ENCODE results near the gene HPCAL1.

Gene HPCAL1

GRCh38 chr2:10331027-10331701 is 28.5 kb downstream of the HPCAL1 start:
- Histone ChIP-seq H3K4me3 (no peak overlapping the region), H3K27me3 (ENCODE audit: low read depth) (no peaks in the 10 kb centered on the region), H3K36me3 (replicated peaks) (no peaks in the 10 kb centered on the region), H3K4me1 (no peaks in the 10 kb centered on the region), H3K9me3 (no peaks in the 10 kb centered on the region; the same call in 1 of the 2 replicates)
- in situ Hi-C loops (cut with MboI; ENCODE audit: low sequenced_read_pairs), result no loop called here
- DNase-seq (ENCODE audit: low spot score in 2 of 2), result no peak

- Histone ChIP-seq H3K27me3 (ENCODE audit: low read depth) (no peaks in the 10 kb centered on the region), H3K36me3 (replicated peaks) (no peaks in the 10 kb centered on the region), H3K4me3 (no peak overlapping the region), H3K4me1 (no peaks in the 10 kb centered on the region), H3K9me3 (no peaks in the 10 kb centered on the region; the same call in 1 of the 2 replicates)
- in situ Hi-C loops (cut with MboI; ENCODE audit: low sequenced_read_pairs), result no loop called here
- no peak for DNase-seq (ENCODE audit: low spot score in 2 of 2)
Measured at GRCh38 chr2:10331702-10332401, 29.1 kb downstream of the HPCAL1 start.

GRCh38 chr2:10332402-10333246 is 29.9 kb downstream of the HPCAL1 start:
- no peak for DNase-seq (ENCODE audit: low spot score in 2 of 2)
- in situ Hi-C loops (cut with MboI; ENCODE audit: low sequenced_read_pairs), result no loop called here
- Histone ChIP-seq H3K4me3 (no peak overlapping the region), H3K36me3 (replicated peaks) (no peaks in the 10 kb centered on the region), H3K9me3 (no peaks in the 10 kb centered on the region; the same call in 1 of the 2 replicates), H3K27me3 (ENCODE audit: low read depth) (no peaks in the 10 kb centered on the region), H3K4me1 (no peaks in the 10 kb centered on the region)

GRCh38 chr2:10333247-10333613 is 30.5 kb downstream of the HPCAL1 start:
- H3K27me3 ChIP-seq (ENCODE audit: low read depth), result no peaks in the 10 kb centered on the region
- no peak for DNase-seq (ENCODE audit: low spot score in 2 of 2)
- H3K9me3 ChIP-seq, result no peaks in the 10 kb centered on the region; the same call in 1 of the 2 replicates
- no peaks in the 10 kb centered on the region for H3K36me3 ChIP-seq (replicated peaks)
- no peak overlapping the region for H3K4me3 ChIP-seq
- in situ Hi-C loops (cut with MboI; ENCODE audit: low sequenced_read_pairs), result no loop called here
- H3K4me1 ChIP-seq, result no peaks in the 10 kb centered on the region

GRCh38 chr2:10333966-10334365 is 31.3 kb downstream of the HPCAL1 start:
- H3K9me3 ChIP-seq, result no peaks in the 10 kb centered on the region; the same call in 1 of the 2 replicates
- H3K27me3 ChIP-seq (ENCODE audit: low read depth), result no peaks in the 10 kb centered on the region
- no peaks in the 10 kb centered on the region for H3K4me1 ChIP-seq
- in situ Hi-C loops (cut with MboI; ENCODE audit: low sequenced_read_pairs), result no loop called here
- DNase-seq (ENCODE audit: low spot score in 2 of 2), result no peak
- H3K4me3 ChIP-seq, result no peak overlapping the region
- H3K36me3 ChIP-seq (replicated peaks), result no peaks in the 10 kb centered on the region

GRCh38 chr2:10335046-10335840 is 32.5 kb downstream of the HPCAL1 start:
- H3K27me3 ChIP-seq (ENCODE audit: low read depth), result no peaks in the 10 kb centered on the region
- no peaks in the 10 kb centered on the region for H3K36me3 ChIP-seq (replicated peaks)
- H3K9me3 ChIP-seq, result no peaks in the 10 kb centered on the region; the same call in 1 of the 2 replicates
- in situ Hi-C loops (cut with MboI; ENCODE audit: low sequenced_read_pairs), result no loop called here
- no peak overlapping the region for H3K4me3 ChIP-seq
- no peaks in the 10 kb centered on the region for H3K4me1 ChIP-seq
- DNase-seq (ENCODE audit: low spot score in 2 of 2), result no peak

GRCh38 chr2:10336283-10336682 is 33.6 kb downstream of the HPCAL1 start:
- in situ Hi-C loops (cut with MboI; ENCODE audit: low sequenced_read_pairs), result no loop called here
- no peak overlapping the region for H3K4me3 ChIP-seq

GRCh38 chr2:10337449-10338269 is 35.0 kb downstream of the HPCAL1 start:
- no peaks in the 10 kb centered on the region for H3K4me1 ChIP-seq
- no peaks in the 10 kb centered on the region; the same call in 1 of the 2 replicates for H3K9me3 ChIP-seq
- no peak overlapping the region for H3K4me3 ChIP-seq
- no peak for DNase-seq (ENCODE audit: low spot score in 2 of 2)
- H3K27me3 ChIP-seq (ENCODE audit: low read depth), result no peaks in the 10 kb centered on the region
- in situ Hi-C loops (cut with MboI; ENCODE audit: low sequenced_read_pairs), result no loop called here
- H3K36me3 ChIP-seq (replicated peaks), result no peaks in the 10 kb centered on the region

More at GRCh38 chr2:10336283-10336682, 33.6 kb downstream of the HPCAL1 start:
- H3K9me3 ChIP-seq, result no peaks in the 10 kb centered on the region; the same call in 1 of the 2 replicates
- no peaks in the 10 kb centered on the region for H3K27me3 ChIP-seq (ENCODE audit: low read depth)
- DNase-seq (ENCODE audit: low spot score in 2 of 2), result no peak
- no peaks in the 10 kb centered on the region for H3K4me1 ChIP-seq
- no peaks in the 10 kb centered on the region for H3K36me3 ChIP-seq (replicated peaks)

- no peak for DNase-seq (ENCODE audit: low spot score in 2 of 2)
- Histone ChIP-seq H3K4me1 (no peaks in the 10 kb centered on the region), H3K27me3 (ENCODE audit: low read depth) (no peaks in the 10 kb centered on the region), H3K4me3 (no peak overlapping the region), H3K9me3 (no peaks in the 10 kb centered on the region; the same call in 1 of the 2 replicates), H3K36me3 (replicated peaks) (no peaks in the 10 kb centered on the region)
- in situ Hi-C loops (cut with MboI; ENCODE audit: low sequenced_read_pairs), result no loop called here
Measured at GRCh38 chr2:10338270-10339188, 35.8 kb downstream of the HPCAL1 start.

- H3K4me3 ChIP-seq, result no peak overlapping the region
- H3K27me3 ChIP-seq (ENCODE audit: low read depth), result no peaks in the 10 kb centered on the region
- H3K4me1 ChIP-seq, result no peaks in the 10 kb centered on the region
- no peak for DNase-seq (ENCODE audit: low spot score in 2 of 2)
- no peaks in the 10 kb centered on the region; the same call in 1 of the 2 replicates for H3K9me3 ChIP-seq
- no peaks in the 10 kb centered on the region for H3K36me3 ChIP-seq (replicated peaks)
- in situ Hi-C loops (cut with MboI; ENCODE audit: low sequenced_read_pairs), result no loop called here
Measured at GRCh38 chr2:10339647-10340592, 37.2 kb downstream of the HPCAL1 start.

GRCh38 chr2:10340593-10340975 is 37.9 kb downstream of the HPCAL1 start:
- in situ Hi-C loops (cut with MboI; ENCODE audit: low sequenced_read_pairs), result no loop called here
- H3K27me3 ChIP-seq (ENCODE audit: low read depth), result no peaks in the 10 kb centered on the region
- DNase-seq (ENCODE audit: low spot score in 2 of 2), result no peak
- no peaks in the 10 kb centered on the region for H3K9me3 ChIP-seq
- no peaks in the 10 kb centered on the region for H3K4me1 ChIP-seq
- no peaks in the 10 kb centered on the region for H3K36me3 ChIP-seq (replicated peaks)
- no peak overlapping the region for H3K4me3 ChIP-seq
